Measurements from ENCODE around the gene HEBP1.

The HEBP1 gene

GRCh38 chr12:12929696-12930095 lies 70.4 kb downstream of the HEBP1 start:
- no peaks in the 10 kb centered on the region for H3K36me3 Mint-ChIP-seq
- H3K4me3 Mint-ChIP-seq, result no peak overlapping the region
- no peaks in the 10 kb centered on the region for H3K4me1 Mint-ChIP-seq
- H3K27ac Mint-ChIP-seq, result no peak overlapping the region
- H3K9me3 Mint-ChIP-seq, result no peaks in the 10 kb centered on the region
- no peaks in the 10 kb centered on the region for H3K27me3 Mint-ChIP-seq

- Mint-ChIP-seq H3K9me3 (no peaks in the 10 kb centered on the region), H3K4me3 (peak overlapping the region; percentile 71), H3K36me3 (no peaks in the 10 kb centered on the region), H3K27ac (peak overlapping the region; percentile 17), H3K27me3 (no peaks in the 10 kb centered on the region), H3K4me1 (no peaks in the 10 kb centered on the region)
These were observed 72.6 kb downstream of the HEBP1 start for GRCh38 chr12:12927211-12928079.

- Mint-ChIP-seq H3K27ac (no peak overlapping the region), H3K4me3 (no peak overlapping the region), H3K27me3 (no peaks in the 10 kb centered on the region), H3K9me3 (no peaks in the 10 kb centered on the region), H3K4me1 (no peaks in the 10 kb centered on the region), H3K36me3 (no peaks in the 10 kb centered on the region)
These were observed 73.4 kb downstream of the HEBP1 start for GRCh38 chr12:12926571-12927071.

- H3K36me3 Mint-ChIP-seq, result no peaks in the 10 kb centered on the region
- H3K9me3 Mint-ChIP-seq, result no peaks in the 10 kb centered on the region
- no peaks in the 10 kb centered on the region for H3K4me1 Mint-ChIP-seq
- no peak overlapping the region for H3K27ac Mint-ChIP-seq
- H3K27me3 Mint-ChIP-seq, result no peaks in the 10 kb centered on the region
- no peak overlapping the region for H3K4me3 Mint-ChIP-seq
These were observed 74.7 kb downstream of the HEBP1 start for GRCh38 chr12:12925388-12925787.
